ENCODE data around the gene TAF6L.
A peak's percentile ranks its signal among the peaks of the same experiment; 100 is the strongest.
"Not testable (repeated sequence)": the region's sequence is repeated elsewhere in the genome, so short reads cannot be mapped to it uniquely, and the experiment has no call there.

Gene TAF6L, protein sequence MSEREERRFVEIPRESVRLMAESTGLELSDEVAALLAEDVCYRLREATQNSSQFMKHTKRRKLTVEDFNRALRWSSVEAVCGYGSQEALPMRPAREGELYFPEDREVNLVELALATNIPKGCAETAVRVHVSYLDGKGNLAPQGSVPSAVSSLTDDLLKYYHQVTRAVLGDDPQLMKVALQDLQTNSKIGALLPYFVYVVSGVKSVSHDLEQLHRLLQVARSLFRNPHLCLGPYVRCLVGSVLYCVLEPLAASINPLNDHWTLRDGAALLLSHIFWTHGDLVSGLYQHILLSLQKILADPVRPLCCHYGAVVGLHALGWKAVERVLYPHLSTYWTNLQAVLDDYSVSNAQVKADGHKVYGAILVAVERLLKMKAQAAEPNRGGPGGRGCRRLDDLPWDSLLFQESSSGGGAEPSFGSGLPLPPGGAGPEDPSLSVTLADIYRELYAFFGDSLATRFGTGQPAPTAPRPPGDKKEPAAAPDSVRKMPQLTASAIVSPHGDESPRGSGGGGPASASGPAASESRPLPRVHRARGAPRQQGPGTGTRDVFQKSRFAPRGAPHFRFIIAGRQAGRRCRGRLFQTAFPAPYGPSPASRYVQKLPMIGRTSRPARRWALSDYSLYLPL

DNA sequence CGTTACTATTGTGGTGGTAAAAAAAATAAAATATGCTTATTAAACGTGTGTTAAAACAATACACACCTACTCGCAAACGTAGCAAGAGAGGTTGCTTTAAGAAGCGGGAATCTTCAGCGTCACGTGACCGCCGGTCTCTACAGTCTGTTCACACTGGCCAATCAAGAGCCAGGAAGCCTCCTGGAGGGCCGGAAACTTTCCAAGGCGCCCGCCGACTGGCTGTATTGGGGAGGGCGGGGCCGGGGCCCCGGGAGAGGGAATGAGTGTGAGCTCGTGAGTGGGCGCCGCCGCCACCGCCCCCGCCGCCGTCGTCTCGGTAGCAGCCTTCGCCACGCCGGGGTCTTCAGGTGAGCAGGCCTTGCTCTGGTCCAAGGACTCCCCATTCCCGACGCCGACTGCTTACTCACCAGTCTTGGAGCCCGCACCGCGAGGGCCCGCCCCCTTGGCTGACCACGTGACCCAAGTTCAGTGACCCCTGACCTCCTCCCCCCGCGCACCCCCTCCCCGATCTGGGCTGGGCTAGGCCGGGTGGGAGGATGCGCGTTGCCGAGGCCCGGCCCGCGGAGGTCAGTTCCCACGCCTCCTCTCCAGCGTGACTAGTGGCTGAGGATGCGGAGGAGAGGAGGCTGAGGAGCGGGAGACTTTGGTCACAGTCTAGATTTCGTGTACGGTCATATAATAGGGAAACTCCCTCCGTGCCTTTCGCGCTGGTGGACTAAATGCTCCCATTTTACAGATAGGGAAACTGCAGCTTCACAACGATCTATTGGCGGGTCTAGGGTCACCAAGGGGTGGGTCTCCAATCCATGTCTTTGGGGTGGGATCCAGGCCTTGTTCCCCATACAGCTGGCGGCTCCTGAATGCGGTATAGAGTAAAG is at the start of gene TAF6L:
TAF6L (plus strand) TSS at position 253 of the 878 bp plus-strand sequence. CDS start 4,388 bp downstream, outside the sequence.
- peak; percentile 90 to 91 for DNase-seq

DNA sequence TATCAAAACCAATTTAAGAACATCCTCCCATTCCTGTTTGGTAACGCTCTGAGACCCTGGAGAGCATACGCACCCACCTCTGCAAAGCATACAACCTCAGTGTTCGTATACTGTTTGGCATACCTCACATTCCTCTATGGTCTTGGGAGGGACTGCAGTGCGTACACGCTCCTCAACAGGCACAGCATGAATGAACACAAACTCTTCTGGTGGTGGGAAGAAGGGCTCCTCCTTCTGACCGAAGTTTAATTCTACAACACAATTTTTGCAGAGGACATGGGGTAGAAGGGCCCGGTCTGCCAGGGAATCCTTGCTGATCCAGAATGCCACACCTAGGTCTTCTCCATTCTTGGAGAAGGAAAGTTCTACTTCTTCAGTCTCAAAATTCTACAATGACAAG is 49.2 kb upstream of the TAF6L start:
- no peak for DNase-seq

DNA sequence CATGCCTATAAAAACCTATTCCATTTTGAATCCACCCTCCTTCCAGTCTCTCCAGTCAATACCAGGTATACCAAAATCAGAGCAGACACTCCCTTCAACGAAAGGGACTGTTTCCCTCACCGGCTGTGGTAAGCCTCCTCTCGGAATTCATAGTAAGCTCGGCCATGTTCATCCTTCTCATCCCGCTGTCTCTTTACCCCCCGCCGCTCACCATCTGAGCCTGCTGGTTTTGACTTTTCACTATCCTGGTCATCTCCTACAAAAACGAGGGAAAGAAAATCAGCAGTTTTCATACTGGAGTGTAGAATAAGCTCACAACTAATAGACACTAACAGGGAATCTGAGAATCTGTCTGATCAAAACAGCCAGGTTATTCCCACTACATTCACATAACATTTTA is 47.0 kb upstream of the TAF6L start:
- no peak for DNase-seq

DNA sequence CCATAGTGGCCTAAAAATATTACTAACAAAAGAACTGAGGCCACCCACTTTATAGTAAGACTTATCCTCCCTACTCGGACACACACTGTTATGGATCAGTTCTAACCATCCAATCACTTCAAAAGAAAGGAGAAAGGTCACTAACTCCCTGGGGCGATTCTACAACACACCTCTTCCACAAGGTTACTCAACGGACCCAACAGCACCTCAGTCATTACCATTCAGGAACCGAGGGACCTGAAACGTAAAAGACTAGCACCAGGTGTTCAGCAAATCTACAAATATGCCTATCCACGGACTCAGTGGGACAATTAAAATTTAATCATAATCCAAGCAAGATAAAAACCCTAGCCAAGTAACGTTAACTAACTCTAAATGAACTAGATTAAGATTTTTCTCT is 45.5 kb upstream of the TAF6L start:
- DNase-seq: no peak

DNA sequence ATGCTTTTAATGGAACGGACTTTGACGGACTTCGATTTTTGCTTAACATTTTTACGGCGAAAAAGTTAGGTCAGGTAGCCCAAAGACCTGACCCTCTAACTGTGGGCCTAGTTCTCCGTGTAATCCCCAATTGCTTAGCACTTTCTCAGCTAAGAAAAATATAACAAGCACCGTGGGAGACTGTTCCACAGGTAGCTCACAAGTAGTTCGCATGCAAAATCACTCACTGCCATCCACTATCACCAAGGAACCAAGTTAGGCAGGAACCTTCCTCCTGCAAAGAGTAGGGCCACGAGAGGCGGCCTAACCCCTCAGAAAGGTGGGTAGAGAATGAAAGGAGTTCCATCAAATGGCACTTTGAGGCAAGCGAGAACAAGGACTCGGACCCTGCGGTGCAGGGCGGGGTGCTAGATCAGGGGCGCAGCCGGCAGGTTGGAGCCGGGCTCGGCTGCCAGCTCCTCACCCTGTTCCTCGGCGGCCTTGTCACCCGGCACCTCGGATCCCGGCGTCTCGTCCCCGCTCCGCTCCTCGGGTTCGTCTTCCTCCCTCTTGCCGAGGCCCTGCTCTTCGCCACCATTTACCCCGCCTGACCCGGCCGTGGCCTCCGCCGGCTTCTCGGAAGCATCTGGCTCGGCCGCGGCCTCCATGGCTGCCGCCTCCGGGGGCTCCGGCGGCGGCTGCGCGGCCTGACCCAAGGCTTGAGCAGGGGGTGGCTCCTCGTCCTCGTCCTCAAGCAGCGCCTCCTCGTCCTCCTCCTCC is 44.9 kb upstream of the TAF6L start:
- DNase-seq: peak in 1 of 2 experiments; percentile 22

DNA sequence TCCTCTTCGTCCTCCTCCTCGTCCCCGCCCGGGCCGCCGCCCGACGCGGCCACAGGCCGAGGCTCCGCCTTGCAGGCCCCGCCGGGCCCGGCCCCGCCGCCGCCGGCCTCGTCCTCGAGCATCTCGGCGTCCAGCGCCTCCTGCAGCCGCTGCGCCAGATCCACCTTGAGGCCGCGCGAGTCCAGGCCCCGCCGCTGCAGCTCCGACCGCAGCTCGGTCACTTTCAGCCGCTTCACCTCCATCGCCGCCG is 44.4 kb upstream of the TAF6L start:
- DNase-seq: no peak

DNA sequence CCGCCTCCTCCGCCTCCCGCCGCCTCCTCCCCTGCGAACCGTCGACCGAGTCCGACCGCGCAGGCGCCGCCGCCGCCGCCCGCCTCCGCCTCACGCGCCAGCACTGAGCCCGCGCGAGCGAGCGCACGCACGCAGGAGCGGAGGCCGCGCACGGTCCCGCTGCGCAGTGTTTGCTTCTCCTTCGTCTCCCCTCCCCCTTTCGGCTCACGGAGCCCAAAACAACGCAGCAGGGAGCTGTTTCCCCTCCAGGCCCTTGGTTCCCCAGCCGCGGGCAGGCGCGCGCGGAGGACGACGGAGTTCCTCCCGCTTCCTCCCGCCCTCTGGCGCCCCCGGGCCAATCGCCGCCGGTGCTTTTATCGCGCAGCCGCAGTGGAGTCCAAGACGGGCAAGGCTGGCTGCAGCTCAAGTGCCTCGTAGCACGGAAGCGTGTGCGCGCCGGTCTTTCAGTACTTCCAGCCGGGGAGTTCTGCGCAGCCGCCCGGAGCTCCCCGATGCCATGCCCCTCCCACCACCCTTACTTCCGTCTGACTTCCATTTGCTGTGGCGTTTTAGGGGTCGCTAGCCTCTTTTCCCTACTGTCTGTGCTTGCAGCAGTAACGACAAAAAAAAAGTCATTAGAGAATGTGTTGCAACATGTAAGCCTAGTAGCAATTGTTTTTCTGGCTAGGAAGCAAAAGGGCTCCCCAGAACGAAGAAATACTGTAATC is 43.9 kb upstream of the TAF6L start, which contains the start of gene HNRNPUL2:
HNRNPUL2 (minus strand) TSS at position 293 of the 707 bp plus-strand sequence. CDS start 301 bp downstream, outside the sequence.
- DNase-seq: peak; percentile 96 to 99

DNA sequence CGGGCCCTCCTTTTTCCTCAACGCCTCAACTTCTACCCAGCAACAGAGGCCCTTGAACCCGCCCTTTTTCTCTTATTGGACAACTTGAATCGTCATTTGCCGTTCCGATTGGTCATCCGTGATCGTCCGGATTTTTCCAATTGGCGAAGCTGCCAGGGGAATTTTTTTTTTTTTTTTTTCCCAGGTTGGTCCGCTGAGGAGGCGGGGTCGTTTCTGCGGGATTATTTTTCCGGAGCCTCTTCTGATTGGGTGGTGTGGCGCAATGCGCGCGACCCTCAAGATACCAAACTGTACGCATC is 43.4 kb upstream of the TAF6L start:
- DNase-seq: peak; percentile 60 to 84

DNA sequence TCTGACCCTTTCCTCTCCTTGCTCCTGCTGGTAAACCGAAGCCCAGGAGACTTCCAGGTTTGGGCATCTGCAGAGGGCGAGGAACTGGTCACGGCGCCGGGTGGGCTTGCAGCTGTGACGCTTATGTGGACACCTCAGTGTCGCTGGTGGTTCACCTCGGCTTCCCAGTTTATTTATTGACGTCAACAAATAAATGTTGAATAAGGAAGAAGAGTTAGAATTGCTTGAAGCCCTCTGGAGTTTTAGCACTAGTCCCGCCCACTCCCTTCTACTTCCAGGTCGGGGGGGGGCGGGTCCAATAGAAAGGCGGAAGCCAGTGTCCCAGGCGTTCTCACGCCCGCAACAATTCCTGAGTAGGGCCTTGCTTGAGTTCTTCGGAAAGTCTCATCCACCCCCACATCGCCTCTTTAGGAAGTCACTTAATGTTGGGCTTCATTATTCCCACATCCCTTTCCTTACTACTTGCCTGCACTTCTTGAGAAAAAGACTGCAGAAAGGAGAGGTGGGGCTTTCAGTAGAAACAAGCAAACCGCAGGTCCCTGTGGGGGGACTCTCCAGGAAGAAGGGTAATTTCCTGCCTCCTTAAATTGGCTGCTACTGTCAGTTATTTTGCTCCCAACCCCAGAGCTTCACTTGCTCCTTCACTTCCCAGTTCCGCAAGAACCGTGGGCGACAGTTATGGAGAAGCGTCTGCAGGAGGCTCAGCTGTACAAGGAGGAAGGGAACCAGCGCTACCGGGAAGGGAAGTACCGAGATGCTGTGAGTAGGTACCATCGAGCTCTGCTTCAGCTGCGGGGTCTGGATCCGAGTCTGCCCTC is 42.8 kb upstream of the TAF6L start, which contains the start of gene TTC9C:
TTC9C (plus strand) TSS at position 316 of the 818 bp plus-strand sequence; CDS start at position 679, 363 bp downstream.
- peak; percentile 78 to 80 for DNase-seq

DNA sequence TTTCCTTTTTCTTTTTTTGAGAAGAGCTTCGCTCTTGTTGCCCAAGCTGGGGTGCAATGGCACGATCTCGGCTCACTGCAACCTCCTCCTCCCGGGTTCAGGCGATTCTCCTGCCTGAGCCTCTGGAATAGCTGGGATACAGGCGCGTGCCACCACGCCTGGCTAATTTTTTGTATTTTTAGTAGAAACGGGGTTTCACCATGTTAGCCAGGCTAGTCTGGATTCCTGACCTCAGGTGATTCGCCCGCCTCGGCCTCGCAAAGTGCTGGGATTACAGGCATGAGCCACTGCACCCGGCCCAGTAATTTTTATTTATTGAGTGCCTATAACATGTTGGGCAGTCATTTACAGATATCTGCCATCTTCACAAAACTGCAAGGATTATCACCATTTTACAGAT is 41.1 kb upstream of the TAF6L start:
- DNase-seq: not testable (repeated sequence)

DNA sequence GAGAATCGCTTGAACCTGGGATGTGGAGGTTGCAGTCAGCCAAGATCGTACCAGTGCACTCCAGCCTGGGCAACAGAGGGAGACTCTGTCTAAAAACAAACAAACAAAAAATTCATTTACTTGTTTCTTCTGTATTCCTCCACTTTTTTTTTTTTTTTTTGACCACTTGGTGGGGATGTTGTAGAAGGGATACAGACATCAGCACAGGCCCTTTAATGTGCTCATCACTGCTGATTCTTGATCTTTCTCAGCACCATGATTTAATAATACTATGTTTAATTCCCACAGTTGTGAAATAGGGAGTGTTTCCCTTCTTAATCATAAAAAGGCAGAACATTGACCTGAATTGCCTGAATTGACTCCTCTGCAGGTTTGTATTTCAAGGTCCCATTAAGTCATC is 38.4 kb upstream of the TAF6L start:
- DNase-seq: no peak

DNA sequence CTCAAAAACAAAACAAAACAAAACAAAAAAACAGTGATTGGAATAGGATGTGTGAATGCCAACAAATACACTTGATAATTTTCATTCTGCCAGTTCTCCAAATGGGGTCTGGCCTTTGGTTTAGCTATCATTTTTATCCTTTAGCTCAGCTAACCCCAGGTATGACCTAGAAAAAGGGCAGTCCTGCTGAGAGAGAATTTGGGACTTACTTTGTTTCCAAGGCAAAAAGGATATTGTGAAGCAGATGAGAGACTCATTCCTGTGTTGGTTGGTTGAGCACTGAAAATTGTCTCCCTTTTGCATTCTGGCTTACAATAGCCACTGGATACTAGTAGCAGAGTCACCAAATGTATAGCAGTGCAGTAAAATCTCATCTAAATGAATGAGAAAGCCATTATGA is 34.0 kb upstream of the TAF6L start:
- DNase-seq: no peak

DNA sequence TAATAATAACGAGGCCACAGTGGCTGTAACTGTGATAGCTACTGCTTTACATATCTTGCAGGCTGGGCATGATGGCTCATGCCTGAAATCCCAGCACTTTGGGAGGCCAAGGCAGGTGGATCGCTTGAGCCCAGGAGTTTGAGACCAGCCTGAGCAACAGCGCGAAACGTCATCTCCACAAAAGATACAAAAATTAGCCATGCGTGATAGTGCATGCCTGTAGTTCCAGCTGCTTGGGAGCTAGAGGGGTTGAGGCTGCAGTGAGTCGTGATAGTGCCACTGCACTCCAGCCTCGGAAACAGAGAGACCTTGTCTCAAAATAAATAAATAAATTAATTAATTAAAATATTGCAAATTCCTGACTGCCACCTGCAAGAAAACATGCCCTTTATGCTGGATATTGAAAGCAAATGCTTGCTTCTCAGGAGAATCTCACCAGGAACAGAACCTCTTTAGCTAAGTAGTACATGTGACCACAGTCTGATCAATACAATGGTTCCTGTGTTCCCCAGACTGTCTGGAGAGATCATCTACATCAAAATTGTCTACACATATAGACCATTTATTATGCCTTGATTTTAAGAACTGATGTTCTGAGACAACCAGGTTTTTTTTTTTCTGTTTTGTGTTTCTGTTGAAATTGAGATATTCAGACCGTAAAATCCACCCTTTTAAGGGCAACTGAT is 23.6 kb upstream of the TAF6L start:
- no peak for DNase-seq

DNA sequence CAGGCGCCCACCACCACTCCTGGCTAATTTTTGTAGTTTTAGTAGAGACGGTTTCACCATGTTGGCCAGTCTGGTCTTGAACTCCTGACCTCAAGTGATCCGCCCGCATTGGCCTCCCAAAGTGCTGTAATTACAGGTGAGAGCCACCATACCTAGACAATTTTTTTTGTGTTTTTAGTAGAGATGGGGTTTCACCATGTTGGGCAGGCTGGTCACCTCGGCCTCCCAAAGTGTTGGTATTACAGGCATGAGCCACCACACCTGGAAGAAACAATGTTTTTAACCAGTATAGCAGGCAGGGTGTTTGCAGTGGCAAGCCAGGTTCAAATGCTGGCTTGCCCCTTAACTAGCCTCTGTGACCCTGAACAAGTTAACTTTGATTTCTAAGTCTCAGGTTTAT is 21.3 kb upstream of the TAF6L start:
- not testable (repeated sequence) for DNase-seq

DNA sequence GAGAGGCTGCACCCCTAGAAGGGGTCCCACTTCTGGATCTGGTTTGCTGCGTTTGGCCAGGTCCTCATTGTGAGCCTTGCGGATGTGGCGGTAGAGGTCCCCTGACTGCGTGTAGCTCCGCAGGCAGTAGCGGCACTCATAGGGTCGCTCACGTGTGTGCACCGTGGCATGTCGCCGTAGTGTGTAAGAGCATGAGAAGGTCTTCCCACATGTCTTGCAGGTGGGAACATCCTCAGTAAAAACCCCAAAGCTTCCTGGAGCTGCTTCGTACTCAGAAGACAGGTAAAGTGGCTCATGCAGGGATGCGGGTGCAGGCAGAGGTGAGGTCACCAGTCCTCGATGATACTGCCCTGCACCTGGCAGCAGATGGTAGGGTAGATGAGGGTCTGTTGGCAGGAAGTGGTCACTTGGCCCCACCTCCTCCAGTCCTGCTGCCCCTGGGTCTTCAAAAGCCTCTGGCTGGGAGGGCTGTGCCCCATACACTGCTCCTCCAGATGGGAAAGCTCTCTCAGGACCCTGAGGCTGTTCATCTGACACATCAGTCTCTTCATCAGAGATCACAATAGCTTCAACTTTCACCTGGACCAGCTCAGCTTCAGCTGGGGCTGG is 18.9 kb upstream of the TAF6L start:
- DNase-seq: no peak

DNA sequence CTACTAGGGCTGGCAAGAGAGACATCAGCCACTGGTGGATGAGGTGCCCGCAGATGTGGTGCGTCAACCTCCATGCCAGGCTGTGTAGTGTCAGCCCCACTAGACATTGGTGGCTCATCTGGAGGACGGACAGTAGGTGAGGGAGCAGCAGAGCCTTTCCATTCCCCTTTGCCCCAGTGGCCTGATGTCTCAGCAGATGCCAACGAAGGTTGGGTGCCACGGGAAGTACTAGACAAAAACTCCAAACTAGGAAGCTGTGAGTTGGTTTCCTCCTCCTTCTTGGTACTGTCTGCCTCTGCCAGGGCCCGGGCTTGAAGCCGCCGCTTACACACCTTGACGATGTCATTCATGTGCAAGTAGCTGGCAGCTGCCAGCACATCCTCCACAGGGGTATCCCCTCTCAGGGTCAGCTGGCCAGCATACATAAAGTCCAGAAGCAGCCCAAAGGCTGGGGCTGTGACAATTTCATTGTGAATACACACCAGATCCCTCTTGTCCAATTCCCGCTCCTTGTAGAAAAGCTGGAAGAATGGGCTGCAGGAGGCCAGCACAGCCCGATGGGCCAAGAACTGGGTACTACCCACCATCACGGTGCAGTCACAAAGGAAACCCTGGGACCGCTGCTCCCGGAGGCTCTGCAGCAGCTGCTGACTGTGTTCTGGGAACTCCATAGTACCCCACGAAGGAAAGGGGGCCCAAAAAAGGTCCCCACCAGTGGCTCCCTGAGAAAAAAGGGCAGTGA is 18.0 kb upstream of the TAF6L start:
- DNase-seq: no peak

DNA sequence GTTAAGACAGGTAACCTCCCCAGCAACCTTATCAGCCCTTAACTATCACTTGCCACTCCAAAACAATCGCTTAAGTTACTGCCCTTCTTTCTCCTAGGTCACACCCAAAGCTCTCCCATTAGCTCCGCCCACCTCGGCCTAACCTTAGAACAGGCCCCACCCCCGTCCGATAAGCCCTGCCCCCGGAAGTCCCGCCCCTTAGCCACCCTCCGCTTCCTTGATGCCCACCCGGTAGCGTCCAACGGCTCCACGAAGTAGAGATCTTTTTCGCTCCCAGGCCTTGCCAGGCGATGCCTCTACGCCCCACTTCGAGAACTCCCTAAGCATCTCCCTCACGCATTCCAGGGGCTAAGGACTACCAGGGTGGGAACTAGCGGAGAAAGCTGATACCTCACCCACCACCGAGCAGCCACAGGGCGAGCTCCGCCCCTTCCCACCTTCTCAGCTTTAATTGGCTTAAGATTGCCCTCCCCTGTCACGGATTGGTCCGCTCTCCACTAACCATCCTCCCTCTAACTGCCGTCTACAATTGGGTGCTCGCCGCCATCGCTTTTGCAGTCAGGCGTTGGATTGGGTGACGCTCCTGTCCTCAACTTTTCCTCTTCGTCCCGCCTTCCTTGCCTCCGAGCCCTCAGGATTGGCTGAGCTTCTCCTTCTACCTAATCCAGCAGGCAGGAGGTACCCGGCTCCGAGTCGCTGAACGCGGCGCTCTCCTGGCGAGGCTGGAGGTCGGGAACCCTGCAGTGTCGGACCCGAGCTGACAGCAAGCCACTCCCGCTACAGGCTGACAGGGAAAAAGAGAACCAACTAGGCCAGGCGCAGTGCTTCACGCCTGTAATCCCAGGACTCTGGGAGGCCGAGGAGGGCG is 17.2 kb upstream of the TAF6L start, which contains the start of gene ZBTB3:
ZBTB3 (minus strand) TSS at position 425 of the 868 bp plus-strand sequence. CDS start 496 bp downstream, outside the sequence.
- DNase-seq: peak; percentile 96 to 97

DNA sequence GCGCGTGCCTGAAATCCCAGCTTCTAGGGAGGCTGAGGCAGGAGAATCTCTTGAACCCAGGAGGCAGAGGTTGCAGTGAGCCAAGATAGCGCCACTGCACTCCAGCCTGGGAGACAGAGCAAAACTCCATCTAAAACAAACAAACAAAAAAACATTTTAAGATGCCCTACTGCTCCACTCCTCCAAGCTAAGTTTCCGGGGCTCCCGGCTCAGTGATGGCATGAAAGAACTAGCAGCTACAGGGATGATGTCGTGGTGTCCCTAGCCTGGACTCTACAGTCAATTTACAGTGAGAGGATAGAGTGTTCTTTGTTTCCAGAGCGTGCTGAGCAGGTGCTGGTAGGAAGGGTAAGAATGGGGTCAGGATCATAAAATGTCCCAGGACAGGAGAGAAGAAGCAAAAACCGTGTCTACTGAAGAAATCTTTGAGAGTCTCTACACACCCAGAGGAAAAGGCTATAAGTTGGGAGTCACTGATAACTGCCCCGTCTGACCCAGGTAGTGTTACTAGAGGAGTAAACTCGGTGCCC is 16.0 kb upstream of the TAF6L start:
- no peak for DNase-seq

Measured in stimulated activated CD4-positive, alpha-beta T cell treated with anti-CD3 and anti-CD28 coated beads, Interleukin-4, amount 100 ng/mL, for 4 hours (primary cell).